GM12891 (cell line): ENCODE measurements around the gene FBP2. TPM values are rescaled to one million over a fixed set of nuclear protein-coding genes. Genes with fewer than 3 reads are reported as not detected.
A peak's percentile ranks its signal among the peaks of the same experiment; 100 is the strongest.

Source experiments
- DNase-seq: peaks from one replicate; pipeline ENCODE4 v3.0.0; 2011; ENCODE audit warnings: low spot score; ENCODE audit not compliant: insufficient read length
- FAIRE-seq: peaks from 2 replicates; lab custom pipeline; 2011; peaks lifted over from hg19 to GRCh38; lab: Jason Lieb, UNC
- PAX5 ChIP-seq: IDR thresholded peaks from 2 replicates; pipeline ENCODE4 v1.6.1; 2011; ENCODE audit warnings: low read length, moderate library complexity, mild to moderate bottlenecking; ENCODE audit not compliant: insufficient read depth, severe bottlenecking
- POLR2A ChIP-seq: IDR thresholded peaks from 2 replicates; pipeline ENCODE4 v1.6.1; 2011; ENCODE audit warnings: low read depth, low read length, control low read depth
- POLR2AphosphoS5 ChIP-seq: IDR thresholded peaks from 2 replicates; pipeline ENCODE4 v1.6.1; 2011; ENCODE audit warnings: low read depth, low read length, control low read depth
- POU2F2 ChIP-seq: IDR thresholded peaks from 2 replicates; pipeline ENCODE4 v1.6.1; 2011; ENCODE audit warnings: low read depth, mild to moderate bottlenecking, control low read depth, low read length, moderate library complexity
- SPI1 ChIP-seq: IDR thresholded peaks from 2 replicates; pipeline ENCODE4 v1.6.1; 2011; ENCODE audit warnings: low read depth, low read length, control low read depth
- TAF1 ChIP-seq: IDR thresholded peaks from 2 replicates; pipeline ENCODE4 v1.6.1; 2011; ENCODE audit warnings: low read depth, low read length, control low read depth
- polyA plus RNA-seq: library from polyadenylated mRNA; unstranded; fragments of >200 nt; gene quantifications from one replicate; pipeline ENCODE4 v1.2.1, GENCODE V29; 2012; ENCODE audit warnings: low read depth, missing spikeins, inconsistent platforms; ENCODE audit not compliant: missing spikeins

Gene FBP2
- polyA plus RNA-seq: not detected

GRCh38 chr9:94593459-94594345 lies at the start of gene FBP2:
TSS of gene FBP2 (minus strand) at chr9:94593824. CDS start at chr9:94593726, 98 bp downstream.
- DNase-seq (no peak), FAIRE-seq (no peak)
- TF ChIP-seq POU2F2 (no peak), POLR2AphosphoS5 (no peak), PAX5 (no peak), SPI1 (no peak), POLR2A (no peak), TAF1 (no peak)

GRCh38 chr9:94643176-94643575 lies 49.6 kb upstream of the FBP2 start:
- TF ChIP-seq PAX5 (no peak), POLR2A (no peak), SPI1 (no peak), TAF1 (no peak), POU2F2 (no peak)
- DNase-seq: no peak
- no peak for FAIRE-seq

GRCh38 chr9:94642501-94642900 lies 48.9 kb upstream of the FBP2 start:
- TF ChIP-seq TAF1 (no peak), PAX5 (no peak), POLR2A (no peak), SPI1 (no peak), POU2F2 (no peak), POLR2AphosphoS5 (no peak)
- DNase-seq (no peak), FAIRE-seq (no peak)

GRCh38 chr9:94639999-94640376 lies 46.4 kb upstream of the FBP2 start:
- no peak for FAIRE-seq

GRCh38 chr9:94639061-94639998 lies 45.7 kb upstream of the FBP2 start, which contains the start of gene FBP1:
TSS of gene FBP1 (minus strand) at chr9:94639518. CDS start at chr9:94639310, 208 bp downstream.
- DNase-seq (peak; percentile 33), FAIRE-seq (peak; percentile 57)

More at GRCh38 chr9:94639999-94640376, 46.4 kb upstream of the FBP2 start:
- DNase-seq: no peak
- TF ChIP-seq SPI1 (no peak), POLR2A (no peak)

GRCh38 chr9:94638335-94639060 lies 44.9 kb upstream of the FBP2 start:
- DNase-seq (no peak), FAIRE-seq (no peak)
- no peak for TF ChIP-seq POLR2A
- TF ChIP-seq POLR2AphosphoS5: no peak
- no peak for TF ChIP-seq POU2F2
- no peak for TF ChIP-seq PAX5
- no peak for TF ChIP-seq TAF1
- no peak for TF ChIP-seq SPI1

More at GRCh38 chr9:94639061-94639998, 45.7 kb upstream of the FBP2 start, which contains the start of gene FBP1:
- TF ChIP-seq POLR2AphosphoS5 (no peak), SPI1 (no peak)

GRCh38 chr9:94632737-94633136 lies 39.1 kb upstream of the FBP2 start:
- FAIRE-seq (no peak), DNase-seq (no peak)
- TF ChIP-seq TAF1: no peak
- no peak for TF ChIP-seq POU2F2

GRCh38 chr9:94631599-94631998 lies 38.0 kb upstream of the FBP2 start:
- FAIRE-seq: no peak
- DNase-seq: no peak
- TF ChIP-seq TAF1 (no peak), SPI1 (no peak), POU2F2 (no peak), PAX5 (no peak), POLR2AphosphoS5 (no peak), POLR2A (no peak)

GRCh38 chr9:94630833-94631232 lies 37.2 kb upstream of the FBP2 start:
- DNase-seq (no peak), FAIRE-seq (no peak)
- TF ChIP-seq POLR2AphosphoS5 (no peak), POLR2A (no peak), TAF1 (no peak), PAX5 (no peak), SPI1 (no peak), POU2F2 (no peak)
